Subcutaneous adipose tissue (tissue), 4 donors: ENCODE results near the gene UBE2I. TPM values are rescaled to one million over a fixed set of nuclear protein-coding genes. Genes with fewer than 3 reads are reported as not detected.

Experiments
- total RNA-seq, 4 donors: library from RNA; depleted of rRNA; stranded (reverse); fragments of >200 nt; gene quantifications; one replicate each; pipeline ENCODE4 v1.1.0, GENCODE V29; 2016
- TF ChIP-seq, protein P1 (sequence below): fragments of 450-650 bp; IDR thresholded peaks from one replicate; pipeline ENCODE4 v1.5.1; 2016; ENCODE audit warnings: low read depth, mild to moderate bottlenecking, control low read depth, antibody characterized with exemption, moderate library complexity

The UBE2I gene
- total RNA-seq, 4 donors from 2014 or later = 41.1 to 102 (median 55.9) TPM

DNA sequence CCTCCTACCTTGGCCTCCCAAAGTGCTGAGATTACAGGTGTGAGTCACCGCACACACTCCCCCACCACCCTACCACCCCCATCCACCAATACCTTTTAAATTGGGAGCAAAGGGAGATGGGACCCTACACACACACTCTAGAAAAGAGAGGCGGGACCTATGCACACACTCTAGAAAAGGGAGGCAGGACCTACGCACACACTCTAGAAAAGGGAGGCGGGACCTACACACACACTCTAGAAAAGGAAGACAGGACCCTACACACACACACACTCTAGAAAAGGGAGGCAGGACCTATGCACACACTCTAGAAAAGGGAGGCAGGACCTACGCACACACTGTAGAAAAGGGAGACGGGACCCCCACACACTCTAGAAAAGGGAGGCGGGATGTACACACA is 34.7 kb upstream of the UBE2I start:
- TF ChIP-seq, protein P1, sequence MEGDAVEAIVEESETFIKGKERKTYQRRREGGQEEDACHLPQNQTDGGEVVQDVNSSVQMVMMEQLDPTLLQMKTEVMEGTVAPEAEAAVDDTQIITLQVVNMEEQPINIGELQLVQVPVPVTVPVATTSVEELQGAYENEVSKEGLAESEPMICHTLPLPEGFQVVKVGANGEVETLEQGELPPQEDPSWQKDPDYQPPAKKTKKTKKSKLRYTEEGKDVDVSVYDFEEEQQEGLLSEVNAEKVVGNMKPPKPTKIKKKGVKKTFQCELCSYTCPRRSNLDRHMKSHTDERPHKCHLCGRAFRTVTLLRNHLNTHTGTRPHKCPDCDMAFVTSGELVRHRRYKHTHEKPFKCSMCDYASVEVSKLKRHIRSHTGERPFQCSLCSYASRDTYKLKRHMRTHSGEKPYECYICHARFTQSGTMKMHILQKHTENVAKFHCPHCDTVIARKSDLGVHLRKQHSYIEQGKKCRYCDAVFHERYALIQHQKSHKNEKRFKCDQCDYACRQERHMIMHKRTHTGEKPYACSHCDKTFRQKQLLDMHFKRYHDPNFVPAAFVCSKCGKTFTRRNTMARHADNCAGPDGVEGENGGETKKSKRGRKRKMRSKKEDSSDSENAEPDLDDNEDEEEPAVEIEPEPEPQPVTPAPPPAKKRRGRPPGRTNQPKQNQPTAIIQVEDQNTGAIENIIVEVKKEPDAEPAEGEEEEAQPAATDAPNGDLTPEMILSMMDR = no peak

DNA sequence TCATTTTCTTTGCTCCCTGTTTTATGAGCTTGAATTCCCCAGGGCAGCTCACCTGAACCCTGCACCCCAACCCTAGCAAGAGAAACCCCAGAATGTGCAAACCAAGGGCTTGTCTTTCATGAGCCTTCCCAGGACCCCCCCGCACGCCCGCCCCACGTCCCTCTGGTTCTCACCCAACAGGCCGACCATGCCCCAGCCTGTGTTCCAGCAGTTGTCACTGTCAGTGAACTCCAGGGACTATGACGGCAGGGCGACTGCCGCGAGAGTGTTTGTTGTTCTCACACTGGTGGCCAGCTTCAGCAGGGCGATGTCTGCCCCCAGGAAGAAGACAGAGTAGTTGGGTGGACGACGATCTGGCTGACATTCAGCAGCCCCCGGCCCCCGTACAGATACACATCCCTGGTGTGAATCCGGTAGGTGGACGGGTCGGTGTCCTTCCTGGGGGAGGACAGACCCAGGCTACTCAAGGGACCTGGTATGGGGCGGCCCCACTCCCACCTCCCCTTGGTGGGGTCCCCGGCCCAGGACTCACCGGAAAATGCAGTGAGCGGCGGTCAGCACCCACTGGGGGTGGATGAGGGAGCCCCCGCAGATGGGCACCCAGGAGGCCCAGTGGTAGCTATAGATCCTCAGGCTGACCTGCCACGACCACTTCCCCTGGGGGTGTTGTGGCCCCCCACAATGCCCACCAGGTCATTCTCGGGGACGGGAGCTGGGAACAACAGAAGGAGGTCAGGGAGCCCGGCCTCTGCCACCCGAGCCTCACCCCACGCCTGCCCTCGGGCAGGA is 33.5 kb upstream of the UBE2I start:
- TF ChIP-seq, protein P1 = no peak

DNA sequence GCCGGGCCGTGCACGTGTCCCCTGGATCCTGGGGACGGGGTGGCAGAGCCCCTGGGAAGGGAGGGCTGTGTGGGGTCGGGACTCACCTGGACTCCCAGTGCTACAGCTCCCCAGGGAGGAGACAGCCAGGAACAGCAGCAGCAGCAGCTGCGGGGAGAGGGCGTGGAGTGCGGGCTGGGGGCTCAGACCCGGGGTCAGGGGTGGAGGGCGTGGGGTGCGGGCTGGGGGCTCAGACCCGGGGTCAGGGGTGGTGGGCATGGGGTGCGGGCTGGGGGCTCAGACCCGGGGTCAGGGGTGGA is 32.9 kb upstream of the UBE2I start:
- TF ChIP-seq, protein P1 = no peak

DNA sequence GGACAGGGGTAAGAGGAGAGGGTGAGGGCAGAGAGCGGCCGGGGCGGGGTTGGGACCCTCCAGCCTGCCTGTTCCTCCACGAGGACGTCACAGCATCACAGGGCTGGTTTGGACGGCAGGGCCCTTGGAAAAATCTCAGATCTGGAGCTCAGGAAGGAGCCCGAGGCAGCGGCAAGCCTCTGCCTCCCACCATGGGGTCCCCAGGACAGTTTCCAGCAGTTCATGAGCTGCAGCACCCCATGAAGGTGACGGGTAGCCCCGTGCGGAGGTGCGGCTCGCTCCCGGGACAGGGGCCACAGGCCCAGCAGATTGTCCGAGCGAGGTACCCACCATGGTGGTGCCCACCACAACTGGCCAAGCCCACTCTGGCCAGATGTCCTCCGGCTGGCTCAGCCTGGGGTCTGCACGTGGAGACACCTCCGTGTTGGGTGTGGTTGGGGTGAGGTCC is 32.3 kb upstream of the UBE2I start:
- TF ChIP-seq, protein P1 = no peak

DNA sequence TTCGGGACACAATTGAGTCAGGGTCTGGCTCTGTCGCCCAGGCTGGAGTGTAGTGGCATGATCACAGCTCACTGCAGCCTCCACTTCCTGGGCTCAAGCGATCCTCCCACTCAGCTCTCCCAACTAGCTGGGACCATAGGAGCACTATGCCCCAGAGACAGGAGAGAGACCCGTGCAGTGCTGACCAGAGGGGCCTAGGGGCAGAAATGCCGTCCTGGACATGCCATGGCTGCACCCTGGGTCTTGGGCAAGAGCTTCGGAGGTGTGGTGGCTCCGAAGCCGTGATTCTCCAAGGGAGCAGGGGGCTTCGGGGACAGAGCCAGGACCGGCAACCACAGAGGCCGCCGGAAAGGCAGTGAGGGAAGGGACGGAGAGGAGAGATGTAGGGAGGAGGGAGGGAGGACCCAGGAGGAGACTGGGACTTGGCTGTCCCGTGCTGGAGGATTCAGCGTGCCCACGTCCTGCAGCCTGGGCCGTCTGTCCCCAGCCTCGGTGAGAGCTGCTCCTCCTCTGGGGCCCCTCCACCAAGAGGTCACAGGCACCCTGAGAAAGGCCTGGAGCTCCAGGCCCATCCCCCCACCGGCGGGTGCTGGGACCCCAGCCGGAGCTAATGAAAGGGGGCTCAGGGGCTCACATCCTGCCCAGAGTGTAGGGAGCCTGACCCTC is 31.7 kb upstream of the UBE2I start:
- TF ChIP-seq, protein P1 = no peak

DNA sequence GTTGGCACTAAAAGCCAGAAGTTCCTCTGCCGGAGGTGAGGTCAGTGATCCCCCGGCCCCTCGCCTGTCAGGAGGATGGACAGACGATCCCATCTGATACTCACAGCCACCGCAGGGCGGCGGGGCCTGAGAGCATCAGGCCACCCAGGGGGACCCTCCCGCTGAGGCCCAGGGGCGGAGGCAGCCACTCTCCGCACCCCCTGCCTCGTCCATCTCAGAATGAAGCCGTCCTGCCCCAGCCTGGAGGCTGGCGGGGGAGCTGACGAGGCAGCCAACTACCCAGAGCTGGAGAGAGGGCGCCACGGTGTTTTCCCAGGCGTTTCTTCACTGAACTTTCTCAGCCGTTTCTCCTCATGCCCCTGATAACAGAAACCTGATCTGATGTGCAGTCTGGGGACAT is 31.0 kb upstream of the UBE2I start:
- TF ChIP-seq, protein P1 = no peak

DNA sequence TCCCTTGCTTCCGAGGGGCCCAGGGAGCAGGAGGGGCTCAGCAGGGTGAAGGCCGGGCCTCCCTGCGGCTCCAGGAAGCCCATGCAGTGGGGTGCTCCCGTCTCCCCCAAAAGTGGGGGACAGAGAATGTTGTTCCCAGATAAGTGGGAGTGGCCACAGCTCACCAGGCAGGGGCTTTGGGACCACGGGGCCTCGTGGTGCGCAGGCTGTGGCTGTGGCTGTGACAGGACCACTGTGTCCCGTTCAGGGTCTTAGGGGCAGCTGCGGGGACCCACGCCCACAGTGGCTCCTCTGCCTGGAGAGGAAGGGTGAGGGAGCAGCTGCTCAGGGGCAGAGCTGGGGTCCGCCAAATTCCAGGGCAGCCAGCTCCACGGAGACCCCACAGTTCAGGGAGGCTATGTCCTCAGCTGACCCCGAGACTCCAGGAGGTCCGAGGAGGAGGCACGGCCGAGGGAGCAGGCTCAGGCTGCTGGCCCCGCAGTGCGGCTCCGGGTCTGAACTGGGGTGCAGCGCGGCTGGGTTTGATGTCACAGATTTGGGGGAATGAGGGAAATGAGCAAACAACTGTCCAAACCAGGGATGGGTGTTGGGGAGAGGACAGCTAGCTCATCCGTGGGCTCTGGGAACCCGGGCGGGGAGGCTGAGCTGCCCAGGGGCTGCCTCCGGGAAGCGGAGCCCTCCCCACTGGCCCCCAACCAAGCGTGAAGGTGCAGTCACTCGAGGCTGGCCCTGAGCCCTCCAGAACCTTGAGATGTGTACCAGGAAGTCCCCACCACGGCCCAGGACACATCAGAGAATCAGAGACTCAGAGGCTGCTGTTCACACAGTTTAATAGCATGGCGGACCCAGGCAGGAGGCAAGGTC is 30.1 kb upstream of the UBE2I start:
- TF ChIP-seq, protein P1 = no peak
